ENCODE data around the gene DGKE.

GRCh38 chr17:56820207-56820606 is 13.7 kb upstream of the DGKE start:
- TF ChIP-seq CTCF (IDR thresholded peaks at IDR 0.05), result no peak
- TF ChIP-seq ZFX (IDR thresholded peaks at IDR 0.05; ENCODE audit: borderline replicate concordance), result no peak

Data from 22Rv1 (cell line).